GM19099 (cell line): ENCODE measurements around the gene TBCCD1.

Experiments
- POLR2A ChIP-seq: IDR thresholded peaks from 3 replicates; pipeline ENCODE4 v1.6.1; 2011; ENCODE audit warnings: low read depth; ENCODE audit not compliant: insufficient read length; ENCODE audit errors: extremely low read depth

TBCCD1 gene

GRCh38 chr3:186603159-186603558, 36.0 kb upstream of the TBCCD1 start:
- no peak for TF ChIP-seq POLR2A

- no peak for TF ChIP-seq POLR2A
Observed at GRCh38 chr3:186600896-186601295, 33.8 kb upstream of the TBCCD1 start.

GRCh38 chr3:186599785-186600166, 32.6 kb upstream of the TBCCD1 start:
- TF ChIP-seq POLR2A: no peak

- no peak for TF ChIP-seq POLR2A
Observed at GRCh38 chr3:186599142-186599784, 32.1 kb upstream of the TBCCD1 start.

GRCh38 chr3:186598794-186599141, 31.6 kb upstream of the TBCCD1 start:
- no peak for TF ChIP-seq POLR2A

- no peak for TF ChIP-seq POLR2A
Observed at GRCh38 chr3:186598108-186598784, 31.1 kb upstream of the TBCCD1 start.

- TF ChIP-seq POLR2A: no peak
Observed at GRCh38 chr3:186596568-186597287, 29.6 kb upstream of the TBCCD1 start.

GRCh38 chr3:186594591-186595113, 27.5 kb upstream of the TBCCD1 start:
- no peak for TF ChIP-seq POLR2A

- no peak for TF ChIP-seq POLR2A
Observed at GRCh38 chr3:186593862-186594261, 26.7 kb upstream of the TBCCD1 start.

- no peak for TF ChIP-seq POLR2A
Observed at GRCh38 chr3:186592682-186593081, 25.5 kb upstream of the TBCCD1 start.

- no peak for TF ChIP-seq POLR2A
Observed at GRCh38 chr3:186590580-186591295, 23.6 kb upstream of the TBCCD1 start.

GRCh38 chr3:186589856-186590579, 22.9 kb upstream of the TBCCD1 start:
- TF ChIP-seq POLR2A: no peak

- TF ChIP-seq POLR2A: no peak
Observed at GRCh38 chr3:186589121-186589520, 22.0 kb upstream of the TBCCD1 start.

GRCh38 chr3:186588632-186589031, 21.5 kb upstream of the TBCCD1 start:
- no peak for TF ChIP-seq POLR2A

GRCh38 chr3:186587183-186587582, 20.0 kb upstream of the TBCCD1 start:
- no peak for TF ChIP-seq POLR2A

- TF ChIP-seq POLR2A: no peak
Observed at GRCh38 chr3:186583831-186584230, 16.7 kb upstream of the TBCCD1 start.
